KMS-11 (cell line): ENCODE measurements around the gene EPX.
"Not testable (repeated sequence)": the region's sequence is repeated elsewhere in the genome, so short reads cannot be mapped to it uniquely, and the experiment has no call there.

Experiments used
- H2AFZ ChIP-seq: fragments of 200-600 bp; sonication (generic); 2 replicates; pipeline ENCODE4 v1.6.1; 2016; ENCODE audit warnings: antibody characterized with exemption, mixed run types, low read depth
- H3K27ac ChIP-seq: fragments of 200-600 bp; sonication (generic); 2 replicates; pipeline ENCODE4 v1.6.1; 2016; ENCODE audit warnings: mild to moderate bottlenecking, mixed run types
- H3K27me3 ChIP-seq: fragments of 200-600 bp; sonication (generic); 2 replicates; pipeline ENCODE4 v1.6.1; 2017; ENCODE audit warnings: mild to moderate bottlenecking, low read depth, mixed run types, moderate library complexity; ENCODE audit not compliant: insufficient read depth
- H3K36me3 ChIP-seq: fragments of 200-600 bp; sonication (generic); 2 replicates; pipeline ENCODE4 v1.6.1; 2017; ENCODE audit warnings: mild to moderate bottlenecking, mixed run types; ENCODE audit not compliant: insufficient read depth
- H3K4me1 ChIP-seq: fragments of 200-600 bp; sonication (generic); 2 replicates; pipeline ENCODE4 v1.6.1; 2016; ENCODE audit warnings: mild to moderate bottlenecking, low read depth, mixed run types; ENCODE audit not compliant: poor library complexity, severe bottlenecking
- H3K4me2 ChIP-seq: fragments of 200-600 bp; sonication (generic); 2 replicates; pipeline ENCODE4 v1.7.0; 2016; ENCODE audit warnings: mild to moderate bottlenecking, mixed run types
- H3K4me3 ChIP-seq: fragments of 200-600 bp; sonication (generic); IDR thresholded peaks from 2 replicates; pipeline ENCODE4 v1.6.1; 2017; ENCODE audit warnings: low read depth, low read length, mixed read lengths; ENCODE audit not compliant: insufficient read depth
- H3K79me2 ChIP-seq: fragments of 200-600 bp; sonication (generic); 2 replicates; pipeline ENCODE4 v1.6.1; 2016; ENCODE audit warnings: low read depth, mixed run types; ENCODE audit not compliant: insufficient read depth
- H3K9ac ChIP-seq: fragments of 200-600 bp; sonication (generic); 2 replicates; pipeline ENCODE4 v1.6.1; 2016; ENCODE audit warnings: mild to moderate bottlenecking, mixed run types
- H4K20me1 ChIP-seq: fragments of 200-600 bp; sonication (generic); 2 replicates; pipeline ENCODE4 v1.6.1; 2016; ENCODE audit warnings: mild to moderate bottlenecking, mixed run types; ENCODE audit not compliant: insufficient read depth
- TF ChIP-seq, protein P1 (sequence below): fragments of 200-600 bp; sonication (generic); conservative IDR thresholded peaks from 2 replicates; pipeline ENCODE4 v1.6.1; 2017; ENCODE audit warnings: low read depth, mild to moderate bottlenecking, antibody characterized with exemption, low read length, moderate library complexity, mixed read lengths

Gene EPX, protein sequence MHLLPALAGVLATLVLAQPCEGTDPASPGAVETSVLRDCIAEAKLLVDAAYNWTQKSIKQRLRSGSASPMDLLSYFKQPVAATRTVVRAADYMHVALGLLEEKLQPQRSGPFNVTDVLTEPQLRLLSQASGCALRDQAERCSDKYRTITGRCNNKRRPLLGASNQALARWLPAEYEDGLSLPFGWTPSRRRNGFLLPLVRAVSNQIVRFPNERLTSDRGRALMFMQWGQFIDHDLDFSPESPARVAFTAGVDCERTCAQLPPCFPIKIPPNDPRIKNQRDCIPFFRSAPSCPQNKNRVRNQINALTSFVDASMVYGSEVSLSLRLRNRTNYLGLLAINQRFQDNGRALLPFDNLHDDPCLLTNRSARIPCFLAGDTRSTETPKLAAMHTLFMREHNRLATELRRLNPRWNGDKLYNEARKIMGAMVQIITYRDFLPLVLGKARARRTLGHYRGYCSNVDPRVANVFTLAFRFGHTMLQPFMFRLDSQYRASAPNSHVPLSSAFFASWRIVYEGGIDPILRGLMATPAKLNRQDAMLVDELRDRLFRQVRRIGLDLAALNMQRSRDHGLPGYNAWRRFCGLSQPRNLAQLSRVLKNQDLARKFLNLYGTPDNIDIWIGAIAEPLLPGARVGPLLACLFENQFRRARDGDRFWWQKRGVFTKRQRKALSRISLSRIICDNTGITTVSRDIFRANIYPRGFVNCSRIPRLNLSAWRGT

DNA sequence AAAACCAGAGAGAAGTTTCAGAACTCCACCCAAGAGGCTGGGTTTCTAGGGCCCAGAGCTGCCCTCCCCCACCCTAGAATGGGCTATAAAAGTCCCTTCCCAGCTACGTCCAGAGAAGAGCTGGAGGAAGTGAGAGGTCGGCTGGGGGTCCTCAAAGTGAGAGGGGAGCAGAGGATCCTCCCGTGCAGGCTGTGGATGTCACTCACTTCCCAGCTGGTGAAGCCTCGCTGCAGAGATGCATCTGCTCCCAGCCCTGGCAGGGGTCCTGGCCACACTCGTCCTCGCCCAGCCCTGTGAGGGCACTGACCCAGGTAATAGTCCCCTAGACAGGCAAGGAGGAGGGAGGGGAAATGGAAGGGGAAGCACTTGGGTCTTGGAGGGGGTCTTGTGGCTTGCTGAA, at the start of gene EPX:
Gene EPX, plus strand, starts transcription at position 115 of the 400 bp plus-strand sequence. Its CDS starts 121 bp downstream, at position 236.
- no peak within 1 kb of the TSS for H2AFZ ChIP-seq
- H3K4me1 ChIP-seq, result no peaks in the 10 kb centered on the region
- no peak within 1 kb of the TSS for H3K27ac ChIP-seq
- no peak within 1 kb of the TSS for H3K4me2 ChIP-seq
- H4K20me1 ChIP-seq, result no peaks in the 10 kb centered on the region
- H3K27me3 ChIP-seq, result peaks cover 10% of the 10 kb centered on the region; the same call in 1 of the 2 replicates
- no peaks in the 10 kb centered on the region for H3K36me3 ChIP-seq
- no peak within 1 kb of the TSS for H3K9ac ChIP-seq
- H3K4me3 ChIP-seq, result no peak within 1 kb of the TSS
- TF ChIP-seq, protein P1, sequence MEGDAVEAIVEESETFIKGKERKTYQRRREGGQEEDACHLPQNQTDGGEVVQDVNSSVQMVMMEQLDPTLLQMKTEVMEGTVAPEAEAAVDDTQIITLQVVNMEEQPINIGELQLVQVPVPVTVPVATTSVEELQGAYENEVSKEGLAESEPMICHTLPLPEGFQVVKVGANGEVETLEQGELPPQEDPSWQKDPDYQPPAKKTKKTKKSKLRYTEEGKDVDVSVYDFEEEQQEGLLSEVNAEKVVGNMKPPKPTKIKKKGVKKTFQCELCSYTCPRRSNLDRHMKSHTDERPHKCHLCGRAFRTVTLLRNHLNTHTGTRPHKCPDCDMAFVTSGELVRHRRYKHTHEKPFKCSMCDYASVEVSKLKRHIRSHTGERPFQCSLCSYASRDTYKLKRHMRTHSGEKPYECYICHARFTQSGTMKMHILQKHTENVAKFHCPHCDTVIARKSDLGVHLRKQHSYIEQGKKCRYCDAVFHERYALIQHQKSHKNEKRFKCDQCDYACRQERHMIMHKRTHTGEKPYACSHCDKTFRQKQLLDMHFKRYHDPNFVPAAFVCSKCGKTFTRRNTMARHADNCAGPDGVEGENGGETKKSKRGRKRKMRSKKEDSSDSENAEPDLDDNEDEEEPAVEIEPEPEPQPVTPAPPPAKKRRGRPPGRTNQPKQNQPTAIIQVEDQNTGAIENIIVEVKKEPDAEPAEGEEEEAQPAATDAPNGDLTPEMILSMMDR, result no peak
- no peaks in the 10 kb centered on the region for H3K79me2 ChIP-seq

DNA sequence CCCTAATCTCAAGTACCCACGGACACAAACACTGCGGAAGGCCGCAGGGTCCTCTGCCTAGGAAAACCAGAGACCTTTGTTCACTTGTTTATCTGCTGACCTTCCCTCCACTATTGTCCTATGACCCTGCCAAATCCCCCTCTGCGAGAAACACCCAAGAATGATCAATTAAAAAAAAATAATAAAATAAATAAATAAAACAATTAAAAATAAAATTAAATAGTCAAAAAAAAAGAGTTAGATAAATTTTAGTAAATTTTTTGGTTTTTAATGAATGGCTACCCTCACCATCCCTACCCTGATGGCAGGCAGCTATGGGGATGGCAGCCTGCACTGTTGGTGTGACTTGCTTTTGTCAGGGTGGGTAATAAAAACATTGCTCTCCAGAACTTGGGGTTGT, 49.2 kb upstream of the EPX start:
- H3K79me2 ChIP-seq, H3K36me3 ChIP-seq, H3K27ac ChIP-seq, H2AFZ ChIP-seq, H3K9ac ChIP-seq, H4K20me1 ChIP-seq, H3K4me2 ChIP-seq, H3K4me3 ChIP-seq, H3K27me3 ChIP-seq, H3K4me1 ChIP-seq: not testable (repeated sequence)

DNA sequence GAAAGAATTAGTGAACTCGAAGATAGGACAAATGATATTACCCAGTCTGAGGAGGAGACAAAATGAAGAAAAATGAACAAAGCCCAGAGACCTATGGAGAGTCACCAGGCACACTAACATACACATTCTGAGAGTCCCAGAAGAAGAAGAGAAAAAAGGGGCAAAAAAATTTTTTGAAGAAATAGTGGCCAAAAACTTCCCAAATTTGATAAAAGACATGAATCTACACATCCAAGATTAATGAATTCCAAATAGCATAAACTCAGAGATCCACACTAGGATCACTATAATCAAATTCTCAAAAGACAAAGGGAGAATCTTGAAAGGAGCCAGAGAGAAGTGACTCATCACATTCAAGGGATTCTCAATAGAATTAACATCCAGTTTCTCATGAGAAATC, 47.7 kb upstream of the EPX start:
- no peak overlapping the region for H3K4me2 ChIP-seq
- no peaks in the 10 kb centered on the region for H3K27me3 ChIP-seq
- H3K79me2 ChIP-seq, result no peaks in the 10 kb centered on the region
- H3K27ac ChIP-seq, result no peak overlapping the region
- no peaks in the 10 kb centered on the region for H4K20me1 ChIP-seq
- H3K9ac ChIP-seq, result no peak overlapping the region
- no peak overlapping the region for H2AFZ ChIP-seq
- no peaks in the 10 kb centered on the region for H3K36me3 ChIP-seq
- no peaks in the 10 kb centered on the region for H3K4me1 ChIP-seq
- TF ChIP-seq, protein P1, result no peak
- H3K4me3 ChIP-seq, result no peak overlapping the region

DNA sequence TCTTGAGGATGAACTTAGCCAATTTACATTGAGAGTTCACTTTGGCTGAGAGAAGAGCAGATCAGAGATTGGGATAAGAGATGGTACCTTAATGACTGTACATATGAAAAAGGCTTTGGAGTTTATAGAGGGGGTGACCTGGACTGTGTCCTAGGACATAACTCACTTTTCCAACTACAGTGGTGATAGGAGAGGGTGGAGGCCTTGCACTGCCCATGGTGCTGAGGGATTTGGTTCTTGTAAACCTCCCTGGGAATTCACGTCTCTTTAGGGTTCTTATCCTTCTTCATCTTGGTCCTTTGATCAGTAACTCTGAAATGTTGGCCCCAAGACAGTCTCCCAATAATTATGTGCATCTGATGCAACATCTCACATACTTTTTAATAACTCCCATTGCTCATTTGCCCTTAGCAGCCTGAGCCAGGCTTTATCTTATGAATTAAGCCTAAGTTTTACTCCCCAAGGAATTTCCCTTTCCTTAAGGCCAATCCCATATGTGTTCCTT, 44.5 kb upstream of the EPX start, which contains the start of gene OR4D1:
Gene OR4D1, plus strand, starts transcription at position 455 of the 505 bp plus-strand sequence. CDS start 6,770 bp downstream, outside the sequence.
- no peak within 1 kb of the TSS for H3K9ac ChIP-seq
- no peak within 1 kb of the TSS for H3K4me2 ChIP-seq
- H3K36me3 ChIP-seq, result no peaks in the 10 kb centered on the region
- H3K4me1 ChIP-seq, result no peaks in the 10 kb centered on the region
- H4K20me1 ChIP-seq, result no peaks in the 10 kb centered on the region
- no peak within 1 kb of the TSS for H3K27ac ChIP-seq
- H3K27me3 ChIP-seq, result no peaks in the 10 kb centered on the region
- no peaks in the 10 kb centered on the region for H3K79me2 ChIP-seq
- no peak within 1 kb of the TSS for H3K4me3 ChIP-seq
- TF ChIP-seq, protein P1, result no peak
- no peak within 1 kb of the TSS for H2AFZ ChIP-seq
